ENCODE results near the gene PIGT. TPM values are rescaled to one million over a fixed set of nuclear protein-coding genes. Genes with fewer than 3 reads are reported as not detected.

Gene PIGT
- total and polyA plus RNA-seq, 9 donors = 30.0 to 172 (median 69.3) TPM

DNA sequence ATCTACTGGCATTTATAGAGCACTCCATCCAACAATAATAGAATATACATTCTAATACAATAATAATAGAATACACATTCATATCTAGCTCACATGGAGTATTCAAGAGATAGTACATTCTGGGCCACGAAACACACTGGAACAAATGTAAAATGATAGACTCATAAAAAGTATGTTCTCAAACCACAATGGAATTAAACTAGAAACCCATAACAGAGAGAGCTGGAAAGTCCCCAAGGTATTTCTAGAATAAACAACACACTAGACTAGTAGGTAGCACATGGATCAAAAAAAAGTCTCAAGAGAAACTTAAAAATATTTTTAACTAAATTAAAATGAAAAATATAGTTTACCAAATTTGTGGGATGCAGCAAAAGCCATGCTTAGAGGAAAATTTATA is 28.7 kb upstream of the PIGT start:
- intact Hi-C loops (cut with DNase I) = no loop called here
- TF ChIP-seq, protein P1, sequence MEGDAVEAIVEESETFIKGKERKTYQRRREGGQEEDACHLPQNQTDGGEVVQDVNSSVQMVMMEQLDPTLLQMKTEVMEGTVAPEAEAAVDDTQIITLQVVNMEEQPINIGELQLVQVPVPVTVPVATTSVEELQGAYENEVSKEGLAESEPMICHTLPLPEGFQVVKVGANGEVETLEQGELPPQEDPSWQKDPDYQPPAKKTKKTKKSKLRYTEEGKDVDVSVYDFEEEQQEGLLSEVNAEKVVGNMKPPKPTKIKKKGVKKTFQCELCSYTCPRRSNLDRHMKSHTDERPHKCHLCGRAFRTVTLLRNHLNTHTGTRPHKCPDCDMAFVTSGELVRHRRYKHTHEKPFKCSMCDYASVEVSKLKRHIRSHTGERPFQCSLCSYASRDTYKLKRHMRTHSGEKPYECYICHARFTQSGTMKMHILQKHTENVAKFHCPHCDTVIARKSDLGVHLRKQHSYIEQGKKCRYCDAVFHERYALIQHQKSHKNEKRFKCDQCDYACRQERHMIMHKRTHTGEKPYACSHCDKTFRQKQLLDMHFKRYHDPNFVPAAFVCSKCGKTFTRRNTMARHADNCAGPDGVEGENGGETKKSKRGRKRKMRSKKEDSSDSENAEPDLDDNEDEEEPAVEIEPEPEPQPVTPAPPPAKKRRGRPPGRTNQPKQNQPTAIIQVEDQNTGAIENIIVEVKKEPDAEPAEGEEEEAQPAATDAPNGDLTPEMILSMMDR (IDR thresholded peaks at IDR 0.05) = no peak
- no peak for TF ChIP-seq EP300 (IDR thresholded peaks at IDR 0.05)
- TF ChIP-seq POLR2A (IDR thresholded peaks at IDR 0.05) = no peak
- Histone ChIP-seq H3K27me3 (no peaks in the 10 kb centered on the region), H3K9me3 (no peaks in the 10 kb centered on the region), H3K36me3 (no peaks in the 10 kb centered on the region), H3K27ac (no peak overlapping the region), H3K4me3 (no peak overlapping the region), H3K4me1 (ENCODE audit: insufficient read depth) (no peaks in the 10 kb centered on the region)
- WGBS, 3 donors = 93 to 96% (median 94%) methylated on average over 1 of the region's 1 CpG
- no peak for DNase-seq

DNA sequence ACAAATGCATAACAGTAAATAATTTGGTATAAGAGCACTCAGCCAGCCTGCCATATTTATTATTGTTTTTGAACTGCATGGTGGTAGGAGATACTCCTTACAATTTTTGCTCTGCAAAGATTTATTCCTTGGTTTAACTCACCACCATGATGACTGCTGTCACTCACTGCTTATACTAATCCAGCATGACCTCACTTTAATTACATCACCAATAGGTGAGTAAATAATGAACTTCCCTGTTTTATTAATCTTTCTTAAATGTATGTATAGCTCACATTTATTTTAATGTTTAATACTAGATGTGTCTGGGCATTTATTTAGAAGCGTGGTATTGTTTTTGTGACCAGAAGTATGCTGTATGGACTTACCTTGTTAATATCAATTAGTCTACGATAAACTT is 25.0 kb upstream of the PIGT start:
- Histone ChIP-seq H3K4me1 (ENCODE audit: insufficient read depth) (no peaks in the 10 kb centered on the region), H3K36me3 (no peaks in the 10 kb centered on the region), H3K9me3 (no peaks in the 10 kb centered on the region), H3K27me3 (no peaks in the 10 kb centered on the region), H3K4me3 (no peak overlapping the region), H3K27ac (no peak overlapping the region)
- DNase-seq = no peak
- TF ChIP-seq, protein P1 (IDR thresholded peaks at IDR 0.05) = no peak
- TF ChIP-seq EP300 (IDR thresholded peaks at IDR 0.05) (no peak), POLR2A (IDR thresholded peaks at IDR 0.05) (no peak)
- 95 to 98% (median 97%) methylated on average over 2 of the region's 2 CpGs for WGBS, 3 donors
- intact Hi-C loops (cut with DNase I) = no loop called here

DNA sequence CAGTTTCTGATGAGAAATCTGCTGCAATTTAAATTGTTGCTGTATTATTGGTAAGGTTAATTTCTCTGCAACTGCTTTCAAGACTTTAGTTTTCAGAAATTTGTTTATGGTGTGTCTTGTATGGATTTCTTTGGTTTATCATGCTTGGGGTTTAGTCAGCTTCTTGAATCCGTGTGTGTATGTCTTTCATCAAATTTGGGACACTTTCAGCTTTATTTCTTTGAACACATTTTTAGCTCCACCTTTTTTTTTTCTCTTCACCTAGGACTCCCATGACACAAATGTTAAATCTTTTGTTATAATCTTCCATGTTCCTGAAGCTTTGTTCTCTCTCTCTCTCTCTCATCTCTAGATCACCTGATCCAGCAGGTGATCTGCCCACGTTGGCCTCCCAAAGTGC is 24.4 kb upstream of the PIGT start:
- no peak for DNase-seq
- TF ChIP-seq EP300 (IDR thresholded peaks at IDR 0.05) = no peak
- TF ChIP-seq, protein P1 (IDR thresholded peaks at IDR 0.05) = no peak
- no peak for TF ChIP-seq POLR2A (IDR thresholded peaks at IDR 0.05)
- intact Hi-C loops (cut with DNase I) = no loop called here
- no peaks in the 10 kb centered on the region for H3K4me1 ChIP-seq (ENCODE audit: insufficient read depth)
- no peak overlapping the region for H3K27ac ChIP-seq
- no peaks in the 10 kb centered on the region for H3K9me3 ChIP-seq
- no peaks in the 10 kb centered on the region for H3K36me3 ChIP-seq
- WGBS, 3 donors = 66 to 72% (median 69%) methylated on average over 2 of the region's 2 CpGs
- no peaks in the 10 kb centered on the region for H3K27me3 ChIP-seq
- no peak overlapping the region for H3K4me3 ChIP-seq

DNA sequence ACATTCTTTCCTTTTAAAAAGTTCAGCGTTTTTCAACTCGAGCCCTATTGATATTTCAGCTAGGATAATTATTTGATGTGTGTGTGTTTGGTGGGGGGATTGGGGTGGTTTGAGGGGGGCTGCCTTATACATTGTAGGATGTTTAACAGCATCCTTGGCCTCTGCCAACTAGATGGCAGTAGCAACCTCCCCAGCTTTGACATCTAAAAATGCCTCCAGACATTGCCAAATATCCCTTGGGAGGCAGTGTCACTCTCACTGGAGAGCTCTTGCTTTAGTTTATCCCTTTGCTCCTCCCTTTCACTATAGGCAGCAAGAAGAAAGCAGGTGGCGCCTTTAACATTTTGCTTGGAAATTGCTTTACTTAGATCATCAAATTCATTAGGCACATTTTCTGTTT is 23.2 kb upstream of the PIGT start:
- Histone ChIP-seq H3K36me3 (no peaks in the 10 kb centered on the region), H3K4me1 (ENCODE audit: insufficient read depth) (no peaks in the 10 kb centered on the region), H3K4me3 (no peak overlapping the region), H3K9me3 (no peaks in the 10 kb centered on the region), H3K27me3 (no peaks in the 10 kb centered on the region), H3K27ac (no peak overlapping the region)
- intact Hi-C loops (cut with DNase I) = no loop called here
- WGBS, 3 donors = 66 to 76% (median 72%) methylated on average over 3 of the region's 3 CpGs
- TF ChIP-seq POLR2A (IDR thresholded peaks at IDR 0.05) (no peak), EP300 (IDR thresholded peaks at IDR 0.05) (no peak)
- TF ChIP-seq, protein P1 (IDR thresholded peaks at IDR 0.05) = no peak
- DNase-seq = no peak
